Natural killer cell (primary cell): ENCODE data around the gene TCP10L. TPM values are rescaled to one million over a fixed set of nuclear protein-coding genes. Genes with fewer than 3 reads are reported as not detected.
"Not testable (repeated sequence)": the region's sequence is repeated elsewhere in the genome, so short reads cannot be mapped to it uniquely, and the experiment has no call there.

ENCODE experiments used
- ATAC-seq, 3 donors: fragments of 150-1000 bp in 2 of 3; fragments of 200-7000 bp in 1 of 3; cut with Tn5 transposase; 1 replicate in 1 of 3; 2 replicates in 2 of 3; pipeline ENCODE4 v1.10.0; 2021; ENCODE audit warnings: mild to moderate bottlenecking in 2 of 3, moderate library complexity in 2 of 3
- DNase-seq, 2 donors: peaks; one replicate each; pipeline versions ENCODE4 v3.0.0 to v3.0.0-alpha.2; 2013 to 2021; ENCODE audit warnings: mixed read lengths in 1 of 2
- H3K27ac ChIP-seq: one replicate; pipeline ENCODE4 v1.5.1; 2013; ENCODE audit warnings: mild to moderate bottlenecking, low read length
- H3K27me3 ChIP-seq: one replicate; pipeline ENCODE4 v1.6.1; 2013; ENCODE audit warnings: low read length; ENCODE audit not compliant: control insufficient read depth, insufficient read depth
- H3K36me3 ChIP-seq: one replicate; pipeline ENCODE4 v1.6.1; 2013; ENCODE audit warnings: low read length; ENCODE audit not compliant: control insufficient read depth, insufficient read depth
- H3K4me1 ChIP-seq: one replicate; pipeline ENCODE4 v1.6.1; 2013; ENCODE audit warnings: low read length; ENCODE audit not compliant: control insufficient read depth, insufficient read depth
- H3K4me3 ChIP-seq: one replicate; pipeline ENCODE4 v1.5.1; 2013; ENCODE audit warnings: low read length
- H3K9me3 ChIP-seq: one replicate; pipeline ENCODE4 v1.6.1; 2013; ENCODE audit warnings: low read length; ENCODE audit not compliant: control insufficient read depth, insufficient read depth
- H3K27ac Mint-ChIP-seq, 2 donors: one replicate each; pipeline ENCODE4 v1.8.0; 2022; ENCODE audit warnings: mild to moderate bottlenecking in 2 of 2, mixed read lengths in 2 of 2, moderate library complexity in 1 of 2
- H3K27me3 Mint-ChIP-seq, 2 donors: one replicate each; pipeline ENCODE4 v1.8.0; 2022; ENCODE audit warnings: low read depth in 2 of 2, mixed read lengths in 2 of 2
- H3K36me3 Mint-ChIP-seq: one replicate; pipeline ENCODE4 v1.8.0; 2022; ENCODE audit warnings: mixed read lengths
- H3K4me1 Mint-ChIP-seq, 2 donors: one replicate each; pipeline ENCODE4 v1.8.0; 2022; ENCODE audit warnings: mixed read lengths in 2 of 2
- H3K4me3 Mint-ChIP-seq: one replicate; pipeline ENCODE4 v1.8.0; 2022; ENCODE audit warnings: mild to moderate bottlenecking, moderate library complexity, mixed read lengths
- H3K9me3 Mint-ChIP-seq, 2 donors: one replicate each; pipeline ENCODE4 v1.8.0; 2022; ENCODE audit warnings: mixed read lengths in 2 of 2
- WGBS: methylation state at CpG from one replicate; pipeline ENCODE4 v1.1.7; 2013; ENCODE audit warnings: missing lambda C conversion rate; ENCODE audit not compliant: insufficient coverage; 5-methylcytosine and 5-hydroxymethylcytosine counted together
- intact Hi-C: fragments of 100-400 bp; cut with micrococcal nuclease; formaldehyde crosslinking; loops from one replicate; pipeline ENCODE4 v1.14.2; 2022
- total RNA-seq, 4 donors: library from RNA; stranded (reverse); fragments of 120-200 nt in 1 of 4; gene quantifications; one replicate each; pipeline versions ENCODE4 v1.2.3 to v1.2.4, GENCODE V29; 2013 to 2022
- TF ChIP-seq, protein P1 (sequence below): fragments of 200-600 bp; IDR thresholded peaks from one replicate; pipeline ENCODE4 v1.8.0; 2022; ENCODE audit warnings: antibody characterized with exemption

The TCP10L gene, protein sequence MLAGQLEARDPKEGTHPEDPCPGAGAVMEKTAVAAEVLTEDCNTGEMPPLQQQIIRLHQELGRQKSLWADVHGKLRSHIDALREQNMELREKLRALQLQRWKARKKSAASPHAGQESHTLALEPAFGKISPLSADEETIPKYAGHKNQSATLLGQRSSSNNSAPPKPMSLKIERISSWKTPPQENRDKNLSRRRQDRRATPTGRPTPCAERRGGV
- total RNA-seq, result 1 to 10 TPM in 1 of 3 donors, under 1 TPM in 2; 0.47 to 1.3 (median 0.93) TPM
- 0.56 TPM for total RNA-seq (2013)

DNA sequence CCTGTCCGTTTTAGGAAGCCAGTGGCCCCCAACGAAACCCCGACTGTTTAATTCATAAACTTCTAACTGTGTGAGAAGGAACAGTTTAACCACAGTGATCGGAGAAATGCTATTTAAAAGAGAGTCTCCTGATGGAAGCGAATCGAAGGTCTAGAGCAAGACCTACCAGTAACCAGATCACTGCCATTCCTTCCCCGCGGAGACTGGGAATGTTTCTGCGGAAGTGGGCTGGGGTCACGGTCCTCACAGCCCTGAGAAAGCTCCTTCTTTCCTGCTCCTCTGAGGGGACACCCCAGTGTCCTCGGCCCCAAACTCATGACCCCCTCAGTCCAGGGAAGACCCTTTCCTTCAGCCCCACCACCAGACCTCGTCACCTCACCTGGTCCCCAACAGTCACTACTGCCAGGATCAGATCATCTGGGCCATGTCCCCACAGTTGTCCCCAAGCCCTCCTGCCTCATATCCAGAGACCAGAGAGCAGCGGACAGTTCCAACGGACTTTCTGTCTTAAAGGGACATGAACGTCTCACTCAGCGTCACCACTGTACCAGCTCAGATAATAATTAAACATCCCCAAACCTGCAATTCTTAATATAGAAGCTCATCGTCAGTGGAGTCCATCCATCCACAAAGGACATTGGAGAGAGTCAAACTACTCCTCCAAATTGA is at the start of gene TCP10L:
Gene TCP10L (minus strand): TSS at position 482 of the 669 bp plus-strand sequence. CDS start 1,219 bp downstream, outside the sequence.
- DNase-seq (no peak), ATAC-seq (no peak)
- H3K27ac ChIP-seq, result no peak within 1 kb of the TSS
- WGBS, result 85% methylated on average over 17 of the region's 17 CpGs
- Mint-ChIP-seq H3K9me3 (no peaks in the 10 kb centered on the region), H3K4me3 (no peak within 1 kb of the TSS), H3K27me3 (no peaks in the 10 kb centered on the region), H3K36me3 (no peaks in the 10 kb centered on the region), H3K4me1 (no peaks in the 10 kb centered on the region), H3K27ac (no peak within 1 kb of the TSS)
- TF ChIP-seq, protein P1, sequence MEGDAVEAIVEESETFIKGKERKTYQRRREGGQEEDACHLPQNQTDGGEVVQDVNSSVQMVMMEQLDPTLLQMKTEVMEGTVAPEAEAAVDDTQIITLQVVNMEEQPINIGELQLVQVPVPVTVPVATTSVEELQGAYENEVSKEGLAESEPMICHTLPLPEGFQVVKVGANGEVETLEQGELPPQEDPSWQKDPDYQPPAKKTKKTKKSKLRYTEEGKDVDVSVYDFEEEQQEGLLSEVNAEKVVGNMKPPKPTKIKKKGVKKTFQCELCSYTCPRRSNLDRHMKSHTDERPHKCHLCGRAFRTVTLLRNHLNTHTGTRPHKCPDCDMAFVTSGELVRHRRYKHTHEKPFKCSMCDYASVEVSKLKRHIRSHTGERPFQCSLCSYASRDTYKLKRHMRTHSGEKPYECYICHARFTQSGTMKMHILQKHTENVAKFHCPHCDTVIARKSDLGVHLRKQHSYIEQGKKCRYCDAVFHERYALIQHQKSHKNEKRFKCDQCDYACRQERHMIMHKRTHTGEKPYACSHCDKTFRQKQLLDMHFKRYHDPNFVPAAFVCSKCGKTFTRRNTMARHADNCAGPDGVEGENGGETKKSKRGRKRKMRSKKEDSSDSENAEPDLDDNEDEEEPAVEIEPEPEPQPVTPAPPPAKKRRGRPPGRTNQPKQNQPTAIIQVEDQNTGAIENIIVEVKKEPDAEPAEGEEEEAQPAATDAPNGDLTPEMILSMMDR, result no peak
- no peaks in the 10 kb centered on the region for H3K36me3 ChIP-seq
- intact Hi-C loops, result no loop called here
- no peak within 1 kb of the TSS for H3K4me3 ChIP-seq
- H3K4me1 ChIP-seq, result no peaks in the 10 kb centered on the region
- no peaks in the 10 kb centered on the region for H3K27me3 ChIP-seq
- H3K9me3 ChIP-seq, result no peaks in the 10 kb centered on the region

DNA sequence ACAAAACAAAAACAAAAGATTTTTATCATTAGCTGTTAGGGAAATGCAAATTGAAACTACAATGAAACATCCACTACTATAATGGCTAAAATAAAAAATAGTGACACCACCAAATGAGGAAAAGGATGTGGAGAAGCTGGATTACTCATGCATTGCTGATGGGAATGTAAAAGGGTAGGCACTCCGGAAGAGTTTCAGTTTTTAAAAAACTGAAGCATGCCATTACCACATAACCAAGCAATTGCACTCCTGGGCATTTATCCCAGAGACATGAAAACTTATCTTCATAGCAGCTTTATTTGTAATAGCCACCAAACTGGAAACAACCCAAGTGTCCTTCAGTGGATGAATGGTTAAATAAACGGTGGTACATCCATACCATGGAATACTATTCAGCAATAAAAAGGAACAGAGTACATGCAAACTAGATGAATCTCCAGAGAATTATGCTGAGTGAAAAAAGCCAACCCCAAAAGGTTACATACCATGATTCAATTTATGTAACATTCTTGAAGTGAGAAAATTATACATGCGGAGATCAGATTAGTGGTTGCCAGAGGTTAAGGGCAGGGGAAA is 41.4 kb upstream of the TCP10L start:
- no peak overlapping the region for H3K4me3 Mint-ChIP-seq
- no peaks in the 10 kb centered on the region for H3K9me3 Mint-ChIP-seq
- intact Hi-C loops, result no loop called here
- no peak overlapping the region for H3K27ac Mint-ChIP-seq
- no peaks in the 10 kb centered on the region for H3K9me3 ChIP-seq
- no peak overlapping the region for H3K27ac ChIP-seq
- TF ChIP-seq, protein P1, result no peak
- H3K27me3 Mint-ChIP-seq, result peaks cover 3 to 6% of the 10 kb centered on the region in 2 donors
- 100% methylated on average over 2 of the region's 3 CpGs for WGBS
- no peak overlapping the region for H3K4me3 ChIP-seq
- peaks cover 20% of the 10 kb centered on the region for H3K36me3 ChIP-seq
- ATAC-seq, result no peak
- no peaks in the 10 kb centered on the region for H3K36me3 Mint-ChIP-seq
- peaks cover 6 to 7% of the 10 kb centered on the region in 2 donors for H3K4me1 Mint-ChIP-seq
- H3K27me3 ChIP-seq, result no peaks in the 10 kb centered on the region
- no peaks in the 10 kb centered on the region for H3K4me1 ChIP-seq
- DNase-seq, result no peak

DNA sequence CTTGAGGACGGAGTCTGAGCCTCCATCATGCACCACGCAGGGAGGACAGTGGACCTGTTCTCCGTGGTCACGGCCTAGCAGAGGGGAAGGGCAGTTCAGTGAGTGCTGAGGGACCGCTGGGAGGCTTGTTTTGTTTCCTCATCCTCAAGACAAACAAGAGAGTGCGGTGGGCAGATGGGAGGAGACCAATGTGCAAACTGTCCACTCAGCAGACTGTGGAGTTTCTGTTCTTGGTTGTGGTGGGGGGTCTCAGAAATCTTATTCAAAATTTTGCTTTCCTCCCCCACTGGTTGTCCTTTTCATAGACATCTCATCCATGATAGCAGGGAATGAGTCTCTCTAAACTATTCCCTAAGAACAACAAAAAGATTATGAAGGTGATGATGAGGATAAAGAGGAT is 32.9 kb upstream of the TCP10L start:
- H3K27me3 ChIP-seq, intact Hi-C loops, H3K4me3 Mint-ChIP-seq, H3K27ac Mint-ChIP-seq, H3K36me3 ChIP-seq, H3K27ac ChIP-seq, H3K4me3 ChIP-seq, DNase-seq, H3K4me1 Mint-ChIP-seq, H3K9me3 Mint-ChIP-seq, H3K36me3 Mint-ChIP-seq, H3K9me3 ChIP-seq, ATAC-seq, H3K4me1 ChIP-seq: not testable (repeated sequence)
- WGBS, result 84% methylated on average over 6 of the region's 6 CpGs
- peaks cover 20 to 35% of the 10 kb centered on the region in 2 donors for H3K27me3 Mint-ChIP-seq

DNA sequence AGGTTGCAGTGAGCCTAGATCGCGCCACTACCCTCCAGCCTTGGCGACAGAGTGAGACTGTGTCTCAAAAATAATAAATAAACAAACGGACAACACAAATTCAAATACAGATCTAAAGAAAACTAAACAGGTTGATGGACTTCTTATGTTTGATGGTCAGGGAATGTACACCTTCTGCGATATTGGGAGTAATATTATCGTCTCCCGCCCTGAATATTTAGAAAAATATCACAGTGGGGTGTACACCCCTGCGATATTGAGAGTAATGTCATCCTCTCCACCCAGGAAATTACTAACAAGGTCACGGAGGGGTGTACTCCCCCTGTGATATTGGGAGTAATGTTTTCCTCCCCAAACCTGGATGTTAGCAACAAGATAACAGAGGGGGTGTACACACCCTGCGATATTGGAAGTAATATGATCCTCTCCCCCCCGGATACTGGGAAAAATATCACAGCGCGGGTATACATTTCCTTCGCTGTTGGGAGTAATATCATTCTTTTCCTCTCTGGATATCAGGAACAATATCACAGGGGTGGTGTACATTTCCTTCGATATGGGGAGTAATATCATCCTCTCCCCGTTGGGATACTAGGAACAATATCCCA is 28.2 kb upstream of the TCP10L start:
- Histone ChIP-seq H3K4me1 (peaks cover 18% of the 10 kb centered on the region), H3K27ac (no peak overlapping the region), H3K4me3 (peak overlapping the region; percentile 85), H3K9me3 (no peaks in the 10 kb centered on the region), H3K27me3 (no peaks in the 10 kb centered on the region), H3K36me3 (peaks cover 10% of the 10 kb centered on the region)
- peaks cover 14 to 20% of the 10 kb centered on the region in 2 donors for H3K4me1 Mint-ChIP-seq
- no peaks in the 10 kb centered on the region for H3K9me3 Mint-ChIP-seq
- H3K4me3 Mint-ChIP-seq, result peak overlapping the region; percentile 96
- TF ChIP-seq, protein P1, result no peak
- intact Hi-C loops, result loop anchor here (5.0 kb wide), 2 partner anchors 159 to 881 kb away; partner anchors contain the start of genes PAXBP1 and SCAF4
- H3K27ac Mint-ChIP-seq, result peak overlapping the region; percentile 95 to 97
- 84% methylated on average over 12 of the region's 16 CpGs for WGBS
- H3K27me3 Mint-ChIP-seq, result peaks cover 4 to 18% of the 10 kb centered on the region in 2 donors
- DNase-seq (no peak), ATAC-seq (no peak)
- H3K36me3 Mint-ChIP-seq, result no peaks in the 10 kb centered on the region
